ENCODE results near the gene SLC44A1.

The SLC44A1 gene

DNA sequence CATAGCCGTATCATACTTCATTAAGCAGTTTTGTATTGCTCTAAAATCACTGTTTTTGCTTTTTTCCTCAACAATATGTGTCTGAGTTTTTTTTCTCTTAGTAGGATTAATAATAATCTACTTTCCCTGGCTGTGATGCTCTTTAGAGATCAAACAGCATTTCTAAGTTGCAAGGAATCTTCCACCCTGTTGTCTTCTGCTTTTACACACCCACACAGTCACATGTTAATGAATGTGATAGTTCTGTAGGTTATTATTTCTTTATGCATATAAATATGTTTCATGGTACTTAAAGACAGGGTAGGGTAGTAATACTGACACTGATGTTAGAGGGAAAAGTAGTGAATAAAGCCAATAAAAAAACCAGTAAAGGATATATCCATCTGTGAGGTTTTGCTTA, 29.3 kb downstream of the SLC44A1 start:
- DNase-seq (ENCODE audit: low spot score): no peak

DNA sequence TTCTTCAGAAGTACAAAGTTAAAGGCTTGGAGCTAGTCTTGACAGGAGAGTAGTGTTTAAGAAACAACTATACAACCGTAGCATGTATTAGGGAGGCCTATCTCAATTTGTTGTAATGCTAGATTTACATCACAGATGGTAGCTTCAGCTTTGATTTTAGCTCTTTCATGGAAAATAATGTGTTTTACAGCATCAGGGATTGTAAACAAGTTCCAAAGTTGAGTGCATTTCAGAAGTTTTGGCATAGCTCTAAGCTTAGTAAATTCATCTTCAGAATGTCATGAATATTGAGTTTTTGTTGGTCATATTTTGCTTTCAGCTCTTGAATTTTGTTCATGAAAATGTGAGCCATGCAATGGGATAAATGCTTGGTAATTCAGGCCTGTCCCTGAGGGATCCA, 30.7 kb downstream of the SLC44A1 start:
- no peak for DNase-seq (ENCODE audit: low spot score)

DNA sequence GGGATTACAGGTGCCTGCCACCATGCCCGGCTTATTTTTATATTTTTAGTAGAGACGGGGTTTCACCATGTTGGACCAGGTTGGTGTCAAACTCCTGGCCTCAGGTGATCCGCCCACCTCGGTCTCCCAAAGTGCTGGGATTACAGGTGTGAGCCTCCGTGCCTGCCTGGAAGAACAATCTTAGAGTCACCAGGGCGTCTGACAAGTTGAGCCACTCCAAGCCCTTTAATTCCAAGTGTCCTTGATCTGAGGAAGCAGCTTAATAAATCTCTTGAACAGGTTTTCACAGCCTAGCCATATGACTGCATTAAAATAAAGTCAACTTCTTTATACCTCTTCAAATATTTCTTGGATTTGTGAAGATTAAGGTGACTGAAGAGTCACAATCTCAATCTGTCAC, 31.5 kb downstream of the SLC44A1 start:
- DNase-seq (ENCODE audit: low spot score): no peak

DNA sequence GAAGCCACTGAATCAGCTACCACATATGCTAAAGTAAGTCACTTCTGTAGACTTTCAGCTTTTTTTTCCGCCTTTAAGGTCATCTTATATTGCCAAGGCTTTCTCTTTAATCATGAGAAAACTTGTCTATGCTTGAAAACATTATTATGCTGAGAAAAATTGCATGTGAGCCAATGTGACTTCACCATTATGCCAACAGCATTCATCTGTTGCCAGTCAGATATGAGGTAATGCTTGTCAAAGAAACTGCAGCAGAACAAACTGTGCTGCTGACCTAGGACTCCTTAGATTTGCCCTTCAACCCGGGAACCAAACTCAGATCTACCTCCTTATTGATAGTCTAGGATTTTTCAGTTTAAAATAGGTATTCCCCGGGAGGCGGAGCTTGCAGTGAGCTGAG, 34.3 kb downstream of the SLC44A1 start:
- no peak for DNase-seq (ENCODE audit: low spot score)

DNA sequence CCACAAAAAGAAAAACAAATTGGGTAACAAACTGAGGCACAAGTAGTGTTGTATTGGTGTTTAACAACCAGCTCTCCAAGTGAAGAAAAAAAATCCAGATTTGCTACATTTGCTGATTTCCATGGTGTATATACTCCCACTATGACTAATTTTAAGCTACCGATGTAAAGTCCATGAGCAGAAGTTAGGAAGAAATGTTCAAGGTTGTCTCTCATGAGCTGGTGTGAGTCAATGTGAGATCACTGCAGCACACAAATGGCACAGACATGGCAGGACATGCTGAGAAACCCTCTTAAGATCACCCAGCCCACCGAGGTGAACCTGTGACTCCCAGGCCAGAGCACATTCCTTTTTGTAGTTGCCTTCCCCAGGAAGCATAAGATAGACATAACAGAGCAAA, 36.2 kb downstream of the SLC44A1 start:
- no peak for DNase-seq (ENCODE audit: low spot score)

DNA sequence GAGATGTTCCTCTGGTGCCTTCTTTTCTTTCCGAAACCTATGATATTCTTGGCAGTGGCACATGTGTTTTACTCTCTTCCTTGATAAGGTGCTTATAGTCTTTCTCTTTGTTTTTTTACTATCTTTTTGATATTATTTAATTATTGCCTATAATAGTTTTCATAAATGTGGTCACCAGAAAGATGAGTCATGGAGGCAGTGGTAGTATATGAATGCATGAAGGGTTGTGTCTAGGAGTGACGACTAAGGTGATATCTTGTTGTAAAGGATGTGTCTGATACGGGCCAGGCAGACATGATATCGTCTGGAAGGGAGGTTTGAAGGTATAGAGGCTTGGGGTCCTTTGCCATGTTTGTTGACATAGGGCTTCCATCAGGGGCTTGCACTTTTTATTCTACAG, 36.8 kb downstream of the SLC44A1 start:
- no peak for DNase-seq (ENCODE audit: low spot score)

DNA sequence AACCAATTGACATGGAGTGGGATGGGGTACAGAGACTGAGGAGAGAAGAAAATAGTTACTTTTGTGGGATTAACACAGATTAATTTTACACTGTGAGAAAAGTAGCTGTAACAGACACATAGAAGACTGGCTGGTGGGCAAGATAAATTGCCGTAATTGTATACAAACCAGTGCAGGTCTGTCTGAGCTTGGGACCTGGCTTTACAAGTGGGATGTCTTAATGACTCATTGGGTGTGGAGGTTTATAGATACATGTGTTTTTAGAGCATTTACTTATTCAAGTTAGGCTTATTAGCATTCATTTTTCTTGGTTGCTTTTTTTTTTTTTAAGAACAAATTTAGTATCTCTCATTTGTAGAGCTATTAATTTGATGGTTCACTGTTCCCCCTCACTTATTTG, 37.5 kb downstream of the SLC44A1 start:
- no peak for DNase-seq (ENCODE audit: low spot score)

DNA sequence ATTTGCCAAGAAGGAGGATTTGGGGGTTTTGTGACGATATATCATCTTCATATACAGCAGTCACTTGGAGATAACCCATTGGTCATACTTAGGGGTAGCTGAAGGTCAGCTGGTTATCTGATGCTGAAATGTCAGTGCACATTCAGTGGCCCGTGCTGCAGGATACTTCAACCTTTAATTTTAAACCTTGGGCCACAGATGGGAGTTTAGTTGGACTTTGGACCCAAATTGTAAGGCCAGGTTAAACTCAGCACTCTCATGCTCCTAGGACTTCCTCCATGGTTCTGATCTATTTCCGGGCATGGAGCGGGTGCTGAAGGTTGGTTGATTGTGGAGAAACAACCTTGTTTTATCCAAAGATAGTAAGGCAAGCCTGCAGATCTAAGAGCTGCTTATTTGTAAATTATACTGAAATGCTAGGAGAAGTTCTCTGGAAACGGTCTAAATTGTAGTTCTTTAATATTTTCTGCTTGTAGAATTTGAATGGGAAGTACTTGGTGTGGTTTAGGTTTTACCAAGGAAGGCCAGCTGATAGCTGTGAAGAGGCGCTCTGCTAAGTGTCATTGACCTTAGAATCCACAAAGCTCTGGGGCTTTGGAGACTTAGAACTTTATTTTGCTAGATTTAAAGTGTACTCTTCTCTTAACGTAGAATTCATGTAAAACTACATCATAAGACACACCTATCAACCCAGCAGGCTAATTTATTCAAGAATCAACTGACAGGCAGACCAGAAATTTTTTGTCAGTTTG, 38.6 kb downstream of the SLC44A1 start:
- DNase-seq (ENCODE audit: low spot score): no peak

DNA sequence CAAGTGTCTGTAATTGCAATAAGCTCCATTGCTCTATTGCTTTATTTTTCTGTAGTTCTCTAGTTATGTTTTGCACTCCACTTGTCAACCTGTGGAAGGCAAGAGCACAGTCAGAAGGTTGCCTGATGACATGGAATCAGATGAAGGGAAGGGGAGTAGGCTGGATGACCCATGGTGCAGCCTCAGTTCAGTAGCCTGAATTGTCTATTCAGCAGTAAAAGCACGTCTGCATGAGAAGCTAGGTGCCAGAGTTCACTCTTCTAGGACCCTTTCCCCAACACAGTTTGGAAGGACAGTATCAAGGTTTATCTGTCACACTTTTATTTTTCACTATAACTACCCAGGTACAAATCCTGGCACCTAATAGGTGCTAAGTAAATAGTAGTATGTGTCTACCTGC, 39.3 kb downstream of the SLC44A1 start:
- DNase-seq (ENCODE audit: low spot score): no peak

DNA sequence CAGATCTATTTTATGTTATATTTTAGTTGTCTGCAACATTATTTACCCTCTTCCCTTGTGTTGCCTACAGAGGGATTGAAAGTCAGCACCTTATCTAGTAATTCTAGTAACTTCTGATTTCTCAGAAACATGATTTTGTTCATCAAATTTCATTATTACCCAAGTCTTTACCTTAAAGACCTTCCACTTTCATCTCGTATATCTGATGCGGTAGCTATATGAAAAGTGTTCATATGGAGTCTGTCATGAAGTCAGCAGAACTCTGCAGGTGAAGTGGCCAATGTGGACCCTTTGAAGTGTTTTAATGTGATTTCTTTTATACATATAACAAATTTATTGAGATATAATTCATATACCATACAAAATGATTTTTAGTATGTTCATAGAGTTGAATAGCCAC, 40.0 kb downstream of the SLC44A1 start:
- no peak for DNase-seq (ENCODE audit: low spot score)

DNA sequence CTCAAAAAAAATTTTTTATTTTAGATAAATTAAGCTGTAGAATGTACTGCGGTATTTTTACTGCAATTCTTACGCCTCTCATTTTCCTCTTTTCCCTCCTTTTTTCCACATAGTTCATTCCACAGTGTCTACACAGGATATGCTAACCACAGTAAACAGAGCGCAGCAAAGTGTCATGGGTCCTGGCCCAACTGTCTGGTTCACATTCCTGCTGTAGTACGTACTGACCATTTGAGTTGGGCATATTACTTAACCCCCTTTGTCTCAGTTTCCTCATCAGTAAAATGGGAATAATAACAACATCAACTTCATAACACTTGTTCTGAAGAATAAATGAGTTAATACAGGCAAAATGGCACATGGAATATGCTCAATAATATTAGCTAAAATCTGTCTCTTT, 41.6 kb downstream of the SLC44A1 start:
- DNase-seq (ENCODE audit: low spot score): no peak

DNA sequence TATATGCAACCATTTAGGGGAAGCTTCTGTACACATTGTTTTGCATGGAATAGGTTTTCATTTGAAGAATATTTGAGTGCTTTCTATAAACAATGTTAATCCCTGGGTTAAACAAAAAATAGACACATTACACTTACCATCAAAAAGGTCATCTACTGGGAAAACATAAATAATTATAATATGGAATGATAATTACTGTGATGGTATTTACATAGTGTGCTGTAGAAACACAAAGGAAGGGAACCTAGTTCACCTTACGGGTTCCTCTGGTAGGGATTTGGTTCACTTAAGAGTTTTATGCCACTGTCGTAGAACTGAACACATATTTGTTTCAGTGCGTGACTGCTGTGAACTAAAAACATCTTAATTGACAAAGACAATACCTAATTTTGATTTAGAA, 44.9 kb downstream of the SLC44A1 start:
- DNase-seq (ENCODE audit: low spot score): no peak

DNA sequence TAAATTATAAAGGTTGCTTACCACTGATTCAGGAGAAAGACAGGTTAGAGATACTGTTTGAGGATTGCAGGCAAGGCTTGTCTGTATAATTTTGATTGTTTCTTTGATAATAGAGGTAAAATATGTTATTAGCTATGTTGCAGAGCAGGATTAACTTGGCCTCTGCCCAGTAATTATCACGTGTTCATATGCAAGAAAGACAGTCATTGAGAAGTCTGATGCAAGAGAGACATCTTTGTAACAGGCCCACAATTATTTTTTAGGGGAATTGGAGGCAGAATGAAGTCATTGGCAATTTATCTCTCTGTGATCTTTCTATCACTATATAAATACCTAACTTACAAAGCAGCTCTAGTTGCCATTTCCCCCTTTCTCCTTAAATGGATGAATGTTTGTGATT, 46.0 kb downstream of the SLC44A1 start:
- DNase-seq (ENCODE audit: low spot score): no peak

DNA sequence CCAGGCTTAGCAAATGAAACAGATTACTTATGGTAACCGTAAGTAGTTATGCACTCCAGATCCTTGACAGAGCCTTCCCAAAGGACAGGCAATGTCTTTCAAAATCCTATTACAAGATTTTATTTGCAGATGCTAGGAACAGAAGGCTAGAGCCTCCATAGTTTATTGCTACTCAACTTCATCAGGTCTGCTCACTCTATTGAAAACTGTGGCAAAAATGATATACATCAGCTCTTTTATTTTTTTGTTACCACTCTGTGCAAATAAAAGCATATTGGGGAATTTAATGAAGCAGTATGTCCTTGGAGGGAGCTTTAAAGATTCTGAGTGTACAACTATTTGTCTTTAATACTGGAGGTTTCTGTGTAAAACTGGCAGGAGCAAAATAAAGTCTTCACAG, 46.5 kb downstream of the SLC44A1 start:
- DNase-seq (ENCODE audit: low spot score): no peak

DNA sequence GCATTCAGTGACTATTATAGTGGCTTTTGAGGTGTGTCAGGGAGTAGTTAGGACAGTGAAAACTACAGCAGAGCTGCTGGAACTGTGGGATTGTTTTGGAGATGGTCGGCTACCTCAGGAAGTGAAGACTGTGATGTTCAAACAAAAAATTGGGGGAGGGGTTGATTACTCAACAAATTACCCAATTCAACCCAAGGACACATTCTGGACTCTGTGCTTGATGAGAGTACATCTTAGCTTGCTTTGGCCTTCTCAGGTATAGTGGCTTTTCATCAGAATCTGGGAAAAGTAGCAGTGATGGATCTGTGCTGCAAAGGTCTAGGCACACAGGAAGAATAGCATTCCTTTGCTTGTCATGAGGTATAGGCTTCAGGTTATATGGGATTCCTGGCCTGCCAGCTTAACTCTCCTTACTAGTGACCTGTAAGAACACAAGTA, 47.0 kb downstream of the SLC44A1 start:
- DNase-seq (ENCODE audit: low spot score): no peak

DNA sequence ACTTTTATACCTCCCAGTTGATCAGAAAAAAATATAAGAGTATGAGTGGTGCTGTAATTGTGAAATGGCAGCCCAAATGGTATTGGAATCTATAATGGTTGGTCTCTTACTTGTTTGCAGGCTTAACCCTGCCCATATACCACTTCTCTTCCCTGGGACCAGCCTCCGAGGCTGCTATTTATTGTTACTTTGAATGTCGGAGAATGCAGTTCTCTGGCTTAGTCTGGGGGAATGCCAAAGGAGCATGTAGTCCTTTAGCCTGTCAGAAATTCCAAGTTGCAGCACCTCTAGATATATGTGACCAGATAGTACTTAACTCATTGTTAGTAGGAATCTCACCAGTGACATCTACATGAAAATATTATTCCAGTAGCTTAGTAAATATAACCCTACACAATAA, 47.5 kb downstream of the SLC44A1 start:
- DNase-seq (ENCODE audit: low spot score): no peak

DNA sequence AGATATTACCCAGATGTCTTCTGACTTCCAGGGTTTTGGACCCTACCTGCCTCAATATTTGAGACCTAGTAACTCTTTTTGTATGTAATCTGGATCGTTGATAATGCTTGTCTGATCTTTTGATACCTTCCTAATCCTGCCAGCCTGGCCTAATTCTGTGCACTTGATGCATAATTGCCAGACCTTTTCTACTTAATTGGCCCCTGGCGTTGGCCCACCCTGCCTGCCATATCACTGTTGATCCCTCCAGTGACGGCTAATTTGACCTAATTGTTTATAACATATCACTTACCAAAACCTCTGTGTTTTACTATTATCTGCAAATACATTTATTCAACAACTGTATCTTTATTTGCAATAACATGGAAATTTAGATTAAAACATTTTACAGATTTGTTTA, 49.0 kb downstream of the SLC44A1 start:
- no peak for DNase-seq (ENCODE audit: low spot score)

DNA sequence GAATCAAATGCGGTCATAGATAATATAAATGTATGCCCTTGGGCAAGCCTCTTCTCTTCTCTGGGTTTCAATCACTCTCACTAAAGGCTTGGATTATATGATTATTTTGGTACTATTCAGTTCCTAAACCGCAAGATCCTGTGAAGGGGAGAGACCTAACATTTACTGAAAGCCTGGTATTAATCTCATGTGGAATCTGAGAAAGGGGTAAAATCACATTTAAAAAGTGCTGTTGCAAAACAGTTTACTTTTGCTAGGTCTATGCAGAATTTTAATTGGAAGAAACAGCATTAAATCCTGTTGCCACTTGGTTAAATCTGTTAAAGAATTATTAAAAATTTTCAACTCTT, 50.7 kb downstream of the SLC44A1 start:
- no peak for DNase-seq (ENCODE audit: low spot score)

DNA sequence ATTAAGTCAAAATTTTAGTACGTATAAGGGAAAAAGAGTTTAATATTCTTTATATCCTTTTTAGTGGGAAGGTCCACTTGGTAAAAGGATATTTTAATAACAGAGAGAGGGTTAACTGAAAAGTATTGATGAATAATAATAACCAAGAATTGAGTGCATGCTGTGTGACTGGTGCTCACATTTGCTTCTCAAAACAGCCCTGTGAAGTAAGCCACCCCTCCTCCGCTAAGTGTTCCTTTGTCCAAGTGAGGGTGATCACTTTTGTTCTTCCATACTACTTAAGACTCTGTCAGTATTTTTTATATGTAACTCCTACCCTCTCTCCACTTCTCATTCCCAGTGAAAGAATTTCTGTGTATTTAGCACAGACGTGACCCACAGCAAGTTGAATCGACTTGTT, 51.5 kb downstream of the SLC44A1 start:
- no peak for DNase-seq (ENCODE audit: low spot score)

DNA sequence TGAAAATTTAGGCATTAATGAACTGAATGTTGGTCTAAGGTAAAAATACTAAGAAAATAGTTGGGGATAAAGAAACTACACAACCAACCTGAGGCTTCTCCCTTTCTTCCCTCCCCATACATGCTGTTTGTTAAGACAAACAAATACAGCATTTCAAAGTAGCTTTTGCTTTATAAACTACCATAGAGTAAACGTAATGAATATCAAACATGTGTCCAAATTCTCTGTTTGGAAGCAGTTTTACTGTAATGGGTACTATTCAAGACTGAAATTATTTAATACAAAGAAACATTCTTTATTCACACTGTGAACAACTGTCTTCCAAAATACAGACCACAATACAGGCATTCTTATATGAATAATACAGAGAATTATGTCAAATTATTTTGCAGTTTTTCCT, 52.0 kb downstream of the SLC44A1 start:
- DNase-seq (ENCODE audit: low spot score): no peak

DNA sequence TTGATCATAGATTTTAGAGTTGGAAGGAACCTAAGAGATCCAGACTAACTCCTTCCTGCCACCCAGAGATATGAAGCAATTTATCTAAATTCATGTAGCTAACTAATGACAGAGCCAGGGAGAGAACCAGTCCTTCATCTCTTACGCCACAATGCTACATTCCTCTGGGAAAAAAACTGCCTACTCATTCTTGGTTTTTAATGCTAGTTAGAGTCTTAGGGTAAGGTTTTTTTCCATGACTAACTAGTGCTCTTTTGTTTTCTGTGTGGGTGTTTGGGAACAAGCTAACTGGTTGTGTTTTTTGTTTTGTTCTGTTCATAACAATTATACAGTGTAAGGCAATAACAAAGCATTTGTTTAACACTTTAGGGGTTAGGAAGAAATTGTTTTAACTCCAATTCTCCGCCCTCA, 52.4 kb downstream of the SLC44A1 start:
- no peak for DNase-seq (ENCODE audit: low spot score)

DNA sequence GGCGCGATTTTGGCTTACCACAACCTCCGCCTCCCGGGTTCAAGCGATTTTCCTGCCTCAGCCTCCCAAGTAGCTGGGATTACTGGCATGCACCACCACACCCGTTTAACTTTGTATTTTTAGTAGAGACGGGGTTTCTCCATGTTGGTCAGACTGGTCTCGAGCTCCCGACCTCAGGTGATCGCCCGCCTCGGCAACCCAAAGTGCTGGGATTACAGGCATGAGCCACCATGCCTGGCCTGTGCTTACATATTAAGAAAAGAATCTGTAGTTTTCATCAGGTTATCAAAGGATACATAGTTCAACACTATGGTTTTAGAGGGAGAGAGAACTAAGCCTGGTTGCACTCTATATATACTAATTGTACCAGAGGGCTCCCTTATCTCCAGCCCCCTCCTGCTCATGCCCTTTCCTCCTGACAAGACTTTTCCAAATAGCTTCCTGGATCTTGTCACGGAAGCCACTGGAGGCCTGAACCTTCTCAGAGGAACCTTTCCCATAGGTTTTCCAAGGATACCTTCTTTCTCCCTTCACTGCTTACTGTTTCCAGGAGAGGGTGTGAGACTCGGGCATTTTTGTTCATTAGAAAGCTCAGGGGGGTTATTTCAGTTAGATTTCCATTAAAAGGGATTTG, 53.1 kb downstream of the SLC44A1 start:
- no peak for DNase-seq (ENCODE audit: low spot score)

DNA sequence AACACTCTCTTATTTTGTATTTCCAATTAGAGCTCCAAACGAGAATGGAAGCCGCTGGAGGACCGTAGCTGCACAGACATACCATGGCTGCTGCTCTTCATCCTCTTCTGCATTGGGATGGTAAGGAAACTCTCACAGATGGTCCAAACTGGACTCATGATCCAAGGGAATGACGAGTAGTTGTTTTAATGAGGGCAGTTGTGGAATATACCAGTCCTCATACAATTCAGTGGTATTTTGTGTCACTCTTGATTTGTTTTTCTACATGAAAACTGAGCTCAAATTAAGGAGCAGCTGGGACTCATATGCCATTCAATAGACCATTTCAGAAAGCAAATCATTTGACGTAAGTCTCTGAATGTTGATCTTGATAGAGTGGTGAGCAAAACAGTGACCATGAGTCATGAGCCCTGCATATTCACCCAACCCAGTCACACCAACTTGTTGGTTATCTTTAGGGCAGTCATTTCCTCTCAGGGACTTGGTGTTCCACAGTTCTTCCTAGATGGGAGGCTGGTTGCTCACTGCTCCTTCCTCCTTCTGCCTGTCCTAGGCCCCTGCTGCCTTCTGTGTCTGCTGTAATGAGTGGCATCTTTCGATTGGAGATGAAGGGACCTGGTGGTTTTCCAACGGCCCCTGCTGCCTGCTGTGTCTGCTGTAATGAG, 54.9 kb downstream of the SLC44A1 start:
- no peak for DNase-seq (ENCODE audit: low spot score)

DNA sequence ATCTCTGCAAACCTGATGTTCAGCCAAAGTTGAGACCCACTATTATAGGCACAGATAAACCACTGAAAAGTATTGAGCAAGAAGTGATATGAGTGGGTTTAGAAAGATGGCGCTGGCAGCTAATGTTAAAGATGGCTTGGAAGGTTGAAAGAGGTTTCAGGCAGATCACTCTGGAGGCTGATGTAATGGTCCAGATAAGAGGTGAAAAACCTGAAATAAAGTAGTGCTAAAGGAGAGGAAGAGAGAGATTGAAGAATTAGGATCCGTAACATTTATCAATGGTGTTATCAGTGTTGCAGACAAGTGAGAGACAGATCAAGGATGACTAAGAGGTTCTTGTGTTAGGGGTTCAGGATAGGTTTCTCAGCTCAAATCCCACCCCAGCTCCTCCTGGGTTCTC, 58.3 kb downstream of the SLC44A1 start:
- no peak for DNase-seq (ENCODE audit: low spot score)
